ENCODE results near the gene SENP2. TPM values are rescaled to one million over a fixed set of nuclear protein-coding genes. Genes with fewer than 3 reads are reported as not detected.

Gene SENP2
- total RNA-seq, 1 donor: 24.6 TPM

DNA sequence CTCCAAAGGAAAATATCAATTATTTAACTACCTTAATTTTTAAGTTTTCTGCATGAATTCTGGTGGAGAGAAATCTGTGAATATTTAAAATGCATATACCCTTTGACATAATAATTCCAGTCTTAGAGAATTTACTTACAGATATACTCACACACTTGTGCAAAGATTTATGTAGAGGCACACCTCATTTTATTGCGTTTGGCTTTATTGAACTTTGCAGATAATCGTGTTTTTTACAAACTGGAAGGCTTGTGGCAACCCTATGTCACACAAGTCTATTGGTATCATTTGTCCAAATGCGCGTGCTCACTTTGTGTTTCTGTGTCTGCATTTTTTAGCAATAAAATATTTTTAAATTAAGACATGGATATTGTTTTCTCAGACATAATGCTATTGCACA is 81.5 kb downstream of the SENP2 start:
- Histone ChIP-seq H3K27me3 (ENCODE audit: insufficient read depth, low read length) (no peaks in the 10 kb centered on the region), H2AFZ (ENCODE audit: low read length) (no peak overlapping the region), H3K4me1 (ENCODE audit: insufficient read depth, low read length) (no peaks in the 10 kb centered on the region), H3K4me3 (ENCODE audit: insufficient read depth, low read length) (no peak overlapping the region), H4K20me1 (ENCODE audit: insufficient read depth, low read length) (no peaks in the 10 kb centered on the region), H3K79me2 (ENCODE audit: insufficient read depth, low read length) (no peaks in the 10 kb centered on the region), H3K4me2 (ENCODE audit: insufficient read depth, low read length) (no peak overlapping the region), H3K27ac (ENCODE audit: low read depth, low read length) (no peak overlapping the region), H3K36me3 (ENCODE audit: insufficient read depth, low read length) (peaks cover 24% of the 10 kb centered on the region), H3K9me3 (ENCODE audit: low read depth, low read length) (no peaks in the 10 kb centered on the region)
- DNase-seq (ENCODE audit: insufficient read length, low spot score, missing footprints): no peak
- TF ChIP-seq, protein P1, sequence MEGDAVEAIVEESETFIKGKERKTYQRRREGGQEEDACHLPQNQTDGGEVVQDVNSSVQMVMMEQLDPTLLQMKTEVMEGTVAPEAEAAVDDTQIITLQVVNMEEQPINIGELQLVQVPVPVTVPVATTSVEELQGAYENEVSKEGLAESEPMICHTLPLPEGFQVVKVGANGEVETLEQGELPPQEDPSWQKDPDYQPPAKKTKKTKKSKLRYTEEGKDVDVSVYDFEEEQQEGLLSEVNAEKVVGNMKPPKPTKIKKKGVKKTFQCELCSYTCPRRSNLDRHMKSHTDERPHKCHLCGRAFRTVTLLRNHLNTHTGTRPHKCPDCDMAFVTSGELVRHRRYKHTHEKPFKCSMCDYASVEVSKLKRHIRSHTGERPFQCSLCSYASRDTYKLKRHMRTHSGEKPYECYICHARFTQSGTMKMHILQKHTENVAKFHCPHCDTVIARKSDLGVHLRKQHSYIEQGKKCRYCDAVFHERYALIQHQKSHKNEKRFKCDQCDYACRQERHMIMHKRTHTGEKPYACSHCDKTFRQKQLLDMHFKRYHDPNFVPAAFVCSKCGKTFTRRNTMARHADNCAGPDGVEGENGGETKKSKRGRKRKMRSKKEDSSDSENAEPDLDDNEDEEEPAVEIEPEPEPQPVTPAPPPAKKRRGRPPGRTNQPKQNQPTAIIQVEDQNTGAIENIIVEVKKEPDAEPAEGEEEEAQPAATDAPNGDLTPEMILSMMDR (IDR thresholded peaks at IDR 0.05; ENCODE audit: extremely low read depth, low read depth, low read length): no peak

DNA sequence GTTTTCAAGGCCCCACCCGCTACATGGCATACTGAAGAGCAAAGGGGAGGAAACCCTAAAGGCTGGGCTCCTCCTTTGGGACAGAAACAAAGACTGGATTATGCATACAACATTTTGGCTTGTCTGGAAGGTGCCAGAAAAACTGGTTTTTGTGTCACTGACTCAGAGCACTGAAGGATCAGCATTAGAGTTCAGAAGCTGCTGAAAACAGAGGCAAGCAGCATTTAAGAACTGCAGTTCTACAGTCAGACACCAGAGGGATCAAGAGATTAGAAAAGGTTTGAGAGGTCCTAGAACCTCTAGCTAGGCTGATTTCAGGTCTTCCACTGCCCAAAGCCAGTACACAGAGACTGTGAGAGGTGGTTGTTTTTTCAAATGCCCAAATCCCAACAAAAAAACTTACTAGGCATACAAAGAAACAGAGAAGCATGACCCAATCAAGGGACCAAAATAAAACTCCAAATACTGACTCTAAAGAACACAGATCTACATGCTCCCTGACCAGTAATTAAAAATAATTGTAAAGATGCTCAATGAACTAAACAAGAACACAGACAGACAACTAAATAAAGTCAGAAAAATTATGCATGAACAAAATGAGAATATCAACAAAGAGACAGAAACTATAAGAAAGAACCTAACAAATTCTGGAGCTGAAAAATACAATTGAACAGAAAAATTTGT is 91.2 kb downstream of the SENP2 start:
- H3K79me2 ChIP-seq (ENCODE audit: insufficient read depth, low read length): peaks cover 17% of the 10 kb centered on the region
- H3K36me3 ChIP-seq (ENCODE audit: insufficient read depth, low read length): peaks cover 43% of the 10 kb centered on the region
- no peaks in the 10 kb centered on the region for H3K4me1 ChIP-seq (ENCODE audit: insufficient read depth, low read length)
- no peak overlapping the region for H2AFZ ChIP-seq (ENCODE audit: low read length)
- no peak overlapping the region for H3K4me3 ChIP-seq (ENCODE audit: insufficient read depth, low read length)
- H4K20me1 ChIP-seq (ENCODE audit: insufficient read depth, low read length): peaks cover 7% of the 10 kb centered on the region
- no peaks in the 10 kb centered on the region for H3K9me3 ChIP-seq (ENCODE audit: low read depth, low read length)
- H3K27ac ChIP-seq (ENCODE audit: low read depth, low read length): no peak overlapping the region
- H3K4me2 ChIP-seq (ENCODE audit: insufficient read depth, low read length): no peak overlapping the region
- no peaks in the 10 kb centered on the region for H3K27me3 ChIP-seq (ENCODE audit: insufficient read depth, low read length)
- peak; percentile 84 for DNase-seq (ENCODE audit: insufficient read length, low spot score, missing footprints)
- TF ChIP-seq, protein P1 (IDR thresholded peaks at IDR 0.05; ENCODE audit: extremely low read depth, low read depth, low read length): peak; percentile 80

DNA sequence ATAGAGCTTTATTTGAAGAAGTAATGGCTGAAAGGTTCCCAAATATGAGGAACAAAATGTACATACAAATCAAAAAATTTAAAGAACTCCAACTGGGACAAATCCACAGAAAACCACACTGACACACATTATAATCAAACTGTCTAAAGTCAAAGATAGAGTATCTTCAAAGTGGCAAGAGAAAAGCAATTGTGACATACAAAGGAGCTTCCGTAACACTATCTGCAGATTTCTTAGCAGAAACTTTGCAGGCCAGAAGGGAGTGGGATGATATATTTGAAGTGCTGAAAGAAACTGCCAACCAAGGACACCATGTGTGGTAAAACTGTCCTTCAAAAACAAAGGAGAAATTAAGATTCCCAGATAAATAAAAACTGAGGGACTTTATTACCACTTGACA is 91.9 kb downstream of the SENP2 start:
- Histone ChIP-seq H3K27ac (ENCODE audit: low read depth, low read length) (no peak overlapping the region), H3K36me3 (ENCODE audit: insufficient read depth, low read length) (peaks cover 36% of the 10 kb centered on the region), H4K20me1 (ENCODE audit: insufficient read depth, low read length) (peaks cover 4% of the 10 kb centered on the region), H3K9me3 (ENCODE audit: low read depth, low read length) (no peaks in the 10 kb centered on the region), H3K4me1 (ENCODE audit: insufficient read depth, low read length) (no peaks in the 10 kb centered on the region), H3K79me2 (ENCODE audit: insufficient read depth, low read length) (peaks cover 19% of the 10 kb centered on the region), H2AFZ (ENCODE audit: low read length) (no peak overlapping the region), H3K27me3 (ENCODE audit: insufficient read depth, low read length) (no peaks in the 10 kb centered on the region), H3K4me2 (ENCODE audit: insufficient read depth, low read length) (no peak overlapping the region), H3K4me3 (ENCODE audit: insufficient read depth, low read length) (no peak overlapping the region)
- TF ChIP-seq, protein P1 (IDR thresholded peaks at IDR 0.05; ENCODE audit: extremely low read depth, low read depth, low read length): no peak
- no peak for DNase-seq (ENCODE audit: insufficient read length, low spot score, missing footprints)

DNA sequence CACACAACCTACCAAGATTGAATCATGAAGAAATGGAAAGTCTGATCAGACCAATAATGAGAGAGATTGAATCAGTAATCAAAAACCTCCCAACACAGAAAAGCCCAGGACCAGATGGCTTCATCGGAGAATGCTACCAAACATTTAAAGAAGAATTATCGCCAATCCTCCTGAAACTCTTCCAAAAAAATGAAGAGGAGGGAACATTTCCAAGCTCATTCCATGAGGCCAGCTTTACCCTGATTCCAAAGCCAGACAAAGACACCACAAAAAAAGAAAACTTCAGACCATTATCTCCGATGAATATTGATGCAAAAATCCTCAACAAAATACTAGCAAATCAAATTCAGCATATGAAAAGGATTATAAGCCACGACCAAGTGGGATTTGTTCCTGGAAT is 94.1 kb downstream of the SENP2 start:
- no peak overlapping the region for H3K4me3 ChIP-seq (ENCODE audit: insufficient read depth, low read length)
- no peak for DNase-seq (ENCODE audit: insufficient read length, low spot score, missing footprints)
- H4K20me1 ChIP-seq (ENCODE audit: insufficient read depth, low read length): peaks cover 3% of the 10 kb centered on the region
- peaks cover 2% of the 10 kb centered on the region for H3K4me1 ChIP-seq (ENCODE audit: insufficient read depth, low read length)
- no peak overlapping the region for H3K4me2 ChIP-seq (ENCODE audit: insufficient read depth, low read length)
- peaks cover 21% of the 10 kb centered on the region for H3K36me3 ChIP-seq (ENCODE audit: insufficient read depth, low read length)
- no peak overlapping the region for H3K27ac ChIP-seq (ENCODE audit: low read depth, low read length)
- H2AFZ ChIP-seq (ENCODE audit: low read length): no peak overlapping the region
- no peaks in the 10 kb centered on the region for H3K9me3 ChIP-seq (ENCODE audit: low read depth, low read length)
- TF ChIP-seq, protein P1 (IDR thresholded peaks at IDR 0.05; ENCODE audit: extremely low read depth, low read depth, low read length): no peak
- H3K27me3 ChIP-seq (ENCODE audit: insufficient read depth, low read length): no peaks in the 10 kb centered on the region
- H3K79me2 ChIP-seq (ENCODE audit: insufficient read depth, low read length): peaks cover 23% of the 10 kb centered on the region

Small RNAs within 50 kb of the gene (small RNA-seq; reads per million reads assigned to genes)
- gene AC133473.1: not detected

Other genes starting within 250 kb of the SENP2 start
- gene MAP3K13, start 223.2 kb upstream of the SENP2 start, total RNA-seq: 16.3 and 20.9 TPM in 2 replicates
- 10.5 and 11.8 TPM in 2 replicates for gene TMEM41A, start 87.3 kb upstream of the SENP2 start, total RNA-seq
- gene LIPH, start 33.7 kb upstream of the SENP2 start, total RNA-seq: not detected in 2 replicates
- gene IGF2BP2, start 238.7 kb downstream of the SENP2 start, total RNA-seq: 80.4 and 81.8 TPM in 2 replicates

Measured in osteoblast (primary cell).